Measurements from ENCODE around the gene JAK1.

- TF ChIP-seq POLR2AphosphoS5 (IDR thresholded peaks at IDR 0.05; ENCODE audit: insufficient read depth, low read depth, low read length) (no peak), MAX (IDR thresholded peaks at IDR 0.05; ENCODE audit: insufficient read depth, insufficient read length) (no peak), CTCF (IDR thresholded peaks at IDR 0.05; ENCODE audit: extremely low read depth in 1 of 2, insufficient read depth in 1 of 2, low read depth in 1 of 2, low read length in 2 of 2) (no peak), EZH2 (IDR thresholded peaks at IDR 0.05; ENCODE audit: borderline replicate concordance, low read depth, low read length, severe bottlenecking) (no peak), POLR2A (IDR thresholded peaks at IDR 0.05; ENCODE audit: low read depth, low read length) (no peak), FOS (IDR thresholded peaks at IDR 0.05; ENCODE audit: borderline replicate concordance, insufficient read depth, low read length) (no peak), MYC (IDR thresholded peaks at IDR 0.05; ENCODE audit: low read depth, low read length) (no peak)
Measured at GRCh38 chr1:64810001-64810400, 156.3 kb downstream of the JAK1 start.

Data from endothelial cell of umbilical vein (primary cell).